Erythroblast (primary cell): ENCODE data around the gene EPS8.

Experiments
- DNase-seq, 2 experiments: peaks; one replicate each; lab custom pipeline; 2025; lab: John Stamatoyannopoulos, UW
- GATA1 ChIP-seq: IDR thresholded peaks from 2 replicates; pipeline ENCODE4 v1.6.1; 2011; ENCODE audit warnings: low read depth, mild to moderate bottlenecking, control low read depth, low read length, moderate library complexity
- POLR2A ChIP-seq: IDR thresholded peaks from 2 replicates; pipeline ENCODE4 v1.6.1; 2011; ENCODE audit warnings: mild to moderate bottlenecking, low read length

Gene EPS8

DNA sequence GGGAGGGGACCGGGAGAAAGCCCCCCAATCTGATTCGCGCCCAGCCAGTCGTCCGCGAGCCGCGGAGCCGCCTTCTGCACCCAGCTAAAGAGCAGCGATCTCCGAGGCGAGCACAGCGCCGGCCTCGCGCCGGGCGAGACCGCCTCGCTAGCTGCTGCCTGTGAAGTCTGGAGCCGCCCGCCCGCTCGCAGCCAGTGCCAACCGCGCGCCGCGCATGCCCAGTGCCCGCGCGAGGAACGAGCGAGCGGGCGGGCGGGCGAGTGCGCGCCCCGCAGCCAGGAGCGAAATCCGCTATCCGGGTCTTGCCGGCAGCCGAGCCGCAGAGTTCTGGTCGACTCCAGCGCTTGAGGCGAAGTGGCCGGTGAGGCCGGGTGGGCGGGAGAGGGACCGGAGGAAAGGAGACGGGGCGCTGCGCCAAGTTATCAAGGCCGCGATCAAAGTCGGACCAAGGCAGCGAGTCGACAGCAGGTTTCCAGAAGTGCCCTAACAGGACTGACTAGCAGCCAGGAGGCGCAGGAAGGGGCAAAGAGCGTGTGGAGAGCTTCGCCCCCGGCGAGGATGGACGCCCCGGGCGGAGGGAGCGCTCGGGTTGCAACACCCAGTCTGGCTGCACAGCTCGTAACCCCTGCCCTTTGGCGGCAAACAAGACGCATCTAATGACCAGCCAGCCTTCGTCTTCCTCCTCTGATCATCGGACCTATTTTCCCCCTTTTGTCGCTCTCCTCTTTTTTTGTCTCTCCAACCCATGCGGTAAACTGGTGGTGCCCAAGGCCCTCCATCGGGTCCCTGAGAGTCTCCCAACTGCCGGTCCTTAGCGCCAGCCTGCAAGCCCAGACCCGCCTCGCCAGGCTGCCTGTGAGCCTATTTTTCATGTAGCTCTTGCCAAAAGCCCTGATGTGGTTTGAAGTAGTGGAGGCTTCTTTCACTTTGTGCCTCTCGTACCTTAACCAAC, at the start of gene EPS8:
TSS of gene EPS8 (minus strand) at position 169 of the 952 bp plus-strand sequence. CDS start 106,437 bp downstream, outside the sequence.
- TF ChIP-seq GATA1 (no peak), POLR2A (peak; percentile 80)
- peak; percentile 93 to 95 for DNase-seq

DNA sequence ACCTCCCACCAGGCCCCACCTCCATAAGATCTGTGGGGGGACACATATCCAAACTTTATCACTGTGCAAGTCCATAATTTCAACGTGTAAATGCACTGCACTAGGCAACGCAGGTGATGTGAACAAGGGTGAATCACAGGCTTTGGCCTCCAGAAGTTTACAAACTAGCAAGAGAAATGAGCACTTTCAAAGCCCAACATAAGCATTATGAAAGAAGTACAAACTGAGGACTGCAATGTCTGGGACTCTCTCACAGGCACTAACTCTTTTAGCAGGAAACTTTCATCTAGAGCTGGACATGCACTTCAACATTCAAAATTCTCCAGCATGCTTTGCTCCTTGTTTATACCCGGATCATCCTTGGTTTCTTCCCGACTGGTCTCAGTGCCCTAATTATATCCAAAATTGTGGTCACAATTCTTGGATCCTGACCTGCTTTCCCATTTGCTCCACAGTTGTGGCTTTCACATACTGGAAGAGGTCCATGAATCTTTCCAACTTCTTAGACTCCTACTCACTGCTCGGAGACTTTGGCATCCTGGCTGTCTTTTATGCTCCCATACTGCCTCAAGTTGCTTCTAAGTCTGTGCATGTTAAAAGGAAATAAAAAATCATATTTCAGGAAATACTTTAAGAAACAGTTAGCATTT, 48.1 kb upstream of the EPS8 start:
- DNase-seq: no peak

DNA sequence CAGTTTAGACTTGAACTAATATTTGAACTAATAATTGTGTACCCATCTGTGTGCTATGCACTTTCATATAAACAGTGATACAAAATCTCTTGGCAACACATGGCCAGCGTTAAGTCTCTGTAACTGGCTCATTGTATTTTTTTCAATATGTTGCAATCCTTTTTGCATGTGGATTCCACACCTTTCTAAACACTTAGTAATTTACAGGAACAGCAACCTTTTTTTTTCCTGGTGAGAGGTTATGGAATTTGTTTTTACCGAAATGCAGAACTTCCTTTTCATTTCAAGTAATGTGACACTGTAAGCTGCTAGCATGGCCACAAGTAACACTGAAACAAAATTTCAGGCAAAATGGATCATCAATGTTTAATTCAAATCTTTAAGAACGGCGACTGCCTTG, 45.4 kb upstream of the EPS8 start:
- TF ChIP-seq GATA1: no peak
- DNase-seq: no peak

More for the DNA sequence above, 48.1 kb upstream of the EPS8 start:
- TF ChIP-seq GATA1 (no peak), POLR2A (no peak)

DNA sequence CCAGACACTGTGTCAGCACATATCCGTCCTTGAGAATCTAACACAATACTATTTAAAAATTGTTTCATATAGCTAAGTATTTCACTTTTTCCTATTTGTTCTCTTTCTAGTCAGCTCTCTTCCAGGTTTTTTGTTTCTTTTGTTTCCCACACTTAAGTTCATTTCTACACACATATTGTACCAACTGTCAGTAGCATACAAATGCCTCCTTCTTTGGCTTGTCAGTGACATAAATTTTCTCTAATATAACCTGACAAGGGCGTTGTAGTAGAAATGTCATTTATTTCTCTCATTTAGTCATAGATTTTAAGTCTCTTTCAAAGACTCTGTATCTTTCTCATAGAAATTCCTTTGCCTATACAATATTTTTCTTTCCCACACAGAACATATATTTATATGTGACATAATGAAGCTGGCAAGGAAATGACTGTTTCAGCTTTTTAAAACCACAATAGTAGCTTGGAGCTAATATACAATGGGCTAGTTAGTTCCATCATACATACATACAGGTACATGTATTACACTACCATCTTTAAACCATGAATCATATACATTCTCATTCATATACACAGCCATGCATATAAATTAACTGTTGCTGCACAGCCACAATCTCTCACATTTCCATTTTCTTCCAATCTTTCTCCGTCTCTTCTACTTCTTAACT, 42.3 kb upstream of the EPS8 start:
- no peak for DNase-seq
- TF ChIP-seq POLR2A (no peak), GATA1 (no peak)

DNA sequence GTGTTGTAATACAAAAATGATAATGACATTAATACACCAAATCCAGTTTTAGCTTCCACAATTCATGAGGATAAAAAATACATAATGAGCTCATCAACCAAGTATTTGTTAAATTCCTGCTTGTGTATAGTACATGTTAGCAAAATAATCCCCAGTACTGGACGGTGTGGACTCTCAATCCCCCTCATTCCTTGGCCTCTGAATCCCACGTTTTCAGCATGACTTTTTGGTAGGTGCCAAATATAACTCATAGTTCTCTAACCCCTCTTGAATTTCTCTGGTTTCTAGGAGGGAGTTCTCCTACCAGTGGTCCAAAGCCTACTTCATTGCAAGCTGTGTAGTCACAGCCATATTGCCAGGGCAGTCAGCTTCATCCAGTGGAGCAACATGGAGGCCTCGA, 41.4 kb upstream of the EPS8 start:
- TF ChIP-seq GATA1: no peak
- TF ChIP-seq POLR2A: no peak

DNA sequence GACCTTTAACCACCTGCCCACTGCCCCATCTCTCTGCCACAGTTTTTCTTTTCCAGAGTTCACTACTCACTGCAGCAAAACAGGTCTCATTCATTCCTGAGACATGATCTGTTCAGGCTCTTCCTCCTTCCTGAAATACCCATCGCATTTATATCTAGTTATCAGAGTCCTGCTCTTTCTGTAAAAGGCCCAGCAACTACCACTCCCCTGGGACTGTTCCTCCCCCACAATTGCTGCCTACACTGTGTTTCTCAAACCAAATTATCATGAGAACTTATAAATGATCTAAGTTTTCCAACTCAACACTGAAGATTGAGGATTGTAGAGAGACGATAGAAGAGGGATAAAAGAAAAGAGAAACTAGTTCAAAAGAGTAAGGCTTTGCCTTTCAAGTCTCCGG, 40.8 kb upstream of the EPS8 start:
- TF ChIP-seq GATA1: no peak
- no peak for TF ChIP-seq POLR2A
- DNase-seq: no peak

More for the DNA sequence above, 41.4 kb upstream of the EPS8 start:
- no peak for DNase-seq

DNA sequence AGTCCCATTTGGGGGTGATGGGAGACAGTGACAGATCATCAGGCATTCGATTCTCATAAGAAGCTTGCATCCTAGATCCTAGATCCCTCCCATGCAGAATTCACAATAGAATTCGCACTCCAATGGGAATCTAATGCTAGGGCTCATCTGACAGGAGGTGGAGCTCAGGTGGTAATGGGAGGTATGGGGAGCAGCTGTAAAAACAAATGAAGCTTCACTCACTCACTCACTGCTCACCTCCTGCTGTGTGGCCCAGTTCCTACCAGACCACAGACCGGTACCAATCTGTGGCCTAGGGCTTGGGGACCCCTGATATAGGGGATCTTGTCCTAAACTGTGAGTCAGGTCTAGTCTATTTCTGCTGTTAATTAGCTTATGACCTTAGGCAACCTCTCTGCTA, 40.1 kb upstream of the EPS8 start:
- DNase-seq: no peak
- no peak for TF ChIP-seq GATA1
- no peak for TF ChIP-seq POLR2A

DNA sequence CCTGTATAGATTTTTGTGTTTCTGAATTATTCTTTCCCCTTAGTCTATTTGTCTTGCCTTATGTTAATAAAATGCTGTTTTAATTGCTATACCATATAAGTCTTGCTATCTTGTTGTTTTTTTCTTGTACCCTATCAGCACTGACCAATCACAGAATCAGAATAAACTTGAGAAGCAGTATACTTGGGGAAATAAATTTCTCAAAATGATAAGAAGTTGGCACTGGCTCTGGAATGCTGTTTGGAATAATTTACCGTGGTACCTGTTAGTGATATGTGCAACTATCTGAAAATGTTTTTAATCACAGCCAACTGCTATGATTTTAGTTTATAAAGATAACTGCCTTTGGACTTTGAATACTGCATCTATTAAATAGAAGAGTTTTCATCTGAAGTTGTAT, 37.9 kb upstream of the EPS8 start:
- no peak for DNase-seq
- no peak for TF ChIP-seq POLR2A
- TF ChIP-seq GATA1: no peak

DNA sequence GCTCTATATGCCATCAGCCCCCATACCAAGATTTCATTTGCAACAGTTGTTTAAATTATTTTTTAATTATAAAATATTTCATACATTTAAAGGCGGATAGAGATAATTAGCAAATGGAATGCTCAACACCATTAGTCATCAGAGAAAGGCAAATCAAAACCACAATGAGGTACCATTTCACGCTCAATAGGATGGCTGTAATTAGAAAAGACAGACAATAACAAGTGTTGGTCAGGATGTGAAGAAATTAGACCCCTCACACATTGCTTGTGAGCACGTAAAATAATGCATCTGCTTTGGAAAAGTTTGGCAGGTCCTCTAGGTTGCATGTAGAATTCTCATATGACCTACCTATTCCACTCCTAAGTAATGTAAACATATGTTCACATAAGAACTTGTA, 35.3 kb upstream of the EPS8 start:
- no peak for TF ChIP-seq GATA1
- no peak for TF ChIP-seq POLR2A
- no peak for DNase-seq

DNA sequence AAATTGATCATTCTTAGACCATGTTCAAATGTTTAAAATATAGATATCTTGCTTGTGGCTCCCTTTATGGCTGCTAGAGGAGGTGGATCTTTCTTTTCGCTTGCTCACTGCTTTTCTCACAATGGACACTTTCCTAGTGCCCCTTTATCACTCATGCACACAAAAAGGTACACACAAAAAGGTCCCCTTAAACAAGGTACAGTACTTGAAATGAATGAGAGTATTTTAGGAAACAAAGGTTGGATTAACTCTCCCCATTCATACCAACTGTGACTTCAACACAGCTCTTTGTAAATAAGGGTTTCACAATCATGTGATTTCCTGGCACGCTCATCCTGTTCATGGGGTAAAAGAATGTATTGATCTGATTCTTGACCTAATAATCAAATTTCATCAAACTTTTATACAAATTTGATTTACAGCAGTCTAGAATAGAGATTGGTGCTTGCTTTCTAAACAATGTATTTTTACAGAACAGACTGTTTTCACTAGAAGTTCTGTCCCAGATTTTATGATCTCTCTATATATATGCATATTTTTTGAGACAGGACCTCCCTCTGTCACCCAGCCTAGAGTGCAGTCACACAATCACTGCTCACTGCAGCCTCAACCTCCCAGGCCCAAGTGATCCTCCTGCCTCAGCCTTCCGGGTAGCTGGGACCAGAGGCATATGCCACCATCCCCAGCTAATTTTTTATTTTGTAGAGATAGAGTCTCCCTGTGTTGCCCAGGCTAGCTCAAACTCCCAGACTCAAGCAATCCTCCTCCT, 34.4 kb upstream of the EPS8 start:
- no peak for DNase-seq
- TF ChIP-seq GATA1: no peak
- TF ChIP-seq POLR2A: no peak

DNA sequence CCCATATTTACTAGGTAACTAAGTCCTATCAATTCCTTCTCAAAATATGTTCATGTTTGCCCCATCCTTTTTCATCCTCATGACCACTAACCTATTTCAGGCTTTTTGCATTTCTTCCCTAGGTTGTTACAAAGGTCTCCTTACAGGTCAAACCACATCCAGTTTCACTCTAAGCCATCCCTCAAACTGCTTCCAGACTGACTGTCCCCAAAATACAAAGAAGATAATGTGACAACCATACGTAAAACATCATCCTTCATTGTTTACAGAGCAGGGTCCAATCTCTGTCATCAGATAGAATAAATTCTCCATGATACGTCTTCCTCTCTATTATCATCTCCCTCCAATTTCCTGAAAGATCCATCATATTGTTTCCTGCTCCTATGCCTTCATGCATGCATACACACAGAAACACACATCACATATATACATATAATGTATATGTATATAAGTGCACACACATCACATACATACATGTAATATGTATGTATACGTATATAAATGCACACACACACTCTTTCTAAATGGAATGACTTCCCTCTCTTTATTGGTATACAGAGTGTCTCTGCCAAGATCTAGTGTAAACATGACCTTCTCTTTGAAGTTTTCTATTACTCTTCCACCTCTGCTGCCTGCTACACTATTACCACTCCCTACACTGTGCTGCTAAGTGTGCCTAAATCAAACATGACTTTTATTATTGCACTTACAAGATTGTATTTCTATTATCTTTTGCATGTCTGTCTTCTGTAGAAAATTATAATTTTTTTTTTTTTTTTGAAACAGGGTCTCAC, 30.7 kb upstream of the EPS8 start:
- TF ChIP-seq POLR2A (no peak), GATA1 (no peak)
- DNase-seq: no peak

DNA sequence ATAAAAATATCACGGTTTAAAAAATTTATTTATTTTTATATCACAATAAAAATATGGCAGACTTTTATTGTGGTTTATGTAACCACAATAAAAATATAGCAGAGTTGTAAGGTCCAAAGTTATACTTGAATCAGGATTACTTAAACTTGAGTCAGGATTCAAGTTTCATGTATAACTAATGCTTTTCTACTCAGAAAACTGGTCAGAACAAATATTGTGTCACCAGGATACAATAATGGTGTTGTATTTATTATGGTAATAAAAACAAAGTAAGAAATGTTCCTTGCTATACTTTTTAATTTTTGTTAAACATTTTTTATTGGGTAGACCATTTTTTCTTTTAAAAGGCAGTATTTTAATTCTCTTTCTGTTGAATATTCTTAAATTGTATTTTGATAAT, 29.2 kb upstream of the EPS8 start:
- TF ChIP-seq GATA1 (no peak), POLR2A (no peak)
- DNase-seq: no peak

DNA sequence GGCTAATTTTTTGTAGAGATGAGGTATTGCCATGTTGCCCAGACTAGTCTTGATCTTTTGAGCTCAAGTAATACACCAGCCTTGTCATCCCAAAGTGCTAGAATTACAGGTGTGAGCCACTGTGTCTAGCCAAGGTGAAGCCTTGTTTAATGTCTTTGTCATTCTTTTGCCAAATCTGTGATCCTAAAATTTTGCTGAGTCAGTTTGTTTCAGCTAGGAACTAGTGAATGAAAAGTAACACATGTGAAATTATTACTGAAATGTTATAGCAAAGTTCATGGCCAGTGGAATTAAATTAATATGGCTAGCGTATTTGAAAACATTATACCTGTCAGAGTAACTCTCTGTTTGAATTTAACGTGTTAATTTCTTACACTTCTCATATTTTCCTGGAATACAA, 26.5 kb upstream of the EPS8 start:
- no peak for DNase-seq
- TF ChIP-seq GATA1 (no peak), POLR2A (no peak)
